GM18502 (cell line): ENCODE data around the gene DCUN1D2.
"Not testable (repeated sequence)": the region's sequence is repeated elsewhere in the genome, so short reads cannot be mapped to it uniquely, and the experiment has no call there.

Experiments used
- ATAC-seq: cut with Tn5 transposase; IDR thresholded peaks from one replicate; pipeline ENCODE4 v1.9.1; 2021; ENCODE audit warnings: mild to moderate bottlenecking; ENCODE audit not compliant: unreplicated experiment, poor library complexity

The DCUN1D2 gene

GRCh38 chr13:113450348-113450744 is 40.2 kb downstream of the DCUN1D2 start:
- ATAC-seq = not testable (repeated sequence)

GRCh38 chr13:113449693-113450347 is 40.7 kb downstream of the DCUN1D2 start:
- no peak for ATAC-seq

DNA sequence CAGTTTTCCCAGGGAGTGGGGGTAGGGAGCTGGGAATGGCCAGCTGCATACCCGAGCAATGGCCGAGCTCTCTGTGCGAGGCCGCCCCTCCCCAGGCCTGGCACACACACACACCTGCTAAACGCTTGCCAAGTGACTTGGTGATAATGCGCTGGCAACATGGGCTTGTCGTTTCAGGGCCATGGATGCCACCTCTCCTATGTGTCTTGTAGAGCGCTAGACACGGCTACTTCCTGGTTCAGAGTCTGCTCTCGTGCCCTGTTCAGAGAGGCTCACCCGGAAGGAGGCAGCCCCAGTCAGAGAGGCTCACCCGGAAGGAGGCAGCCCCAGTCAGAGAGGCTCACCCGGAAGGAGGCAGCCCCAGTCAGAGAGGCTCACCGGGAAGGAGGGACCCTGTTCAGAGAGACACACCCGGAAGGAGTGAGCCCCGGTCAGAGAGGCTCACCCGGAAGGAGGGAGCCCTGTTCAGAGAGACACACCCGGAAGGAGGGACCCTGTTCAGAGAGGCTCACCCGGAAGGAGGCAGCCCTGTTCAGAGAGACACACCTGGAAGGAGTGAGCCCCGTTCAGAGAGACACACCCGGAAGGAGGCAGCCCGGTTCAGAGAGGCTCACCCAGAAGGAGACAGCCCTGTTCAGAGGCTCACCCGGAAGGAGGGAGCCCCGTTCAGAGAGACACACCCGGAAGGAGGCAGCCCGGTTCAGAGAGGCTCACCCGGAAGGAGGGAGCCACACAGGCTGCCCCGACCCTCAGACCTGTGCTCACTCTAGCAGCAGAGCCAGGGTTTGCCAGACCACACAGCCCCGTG is 41.4 kb downstream of the DCUN1D2 start:
- ATAC-seq = peak; percentile 81

- ATAC-seq = peak; percentile 11
These were observed 42.0 kb downstream of the DCUN1D2 start for GRCh38 chr13:113448545-113448884.

DNA sequence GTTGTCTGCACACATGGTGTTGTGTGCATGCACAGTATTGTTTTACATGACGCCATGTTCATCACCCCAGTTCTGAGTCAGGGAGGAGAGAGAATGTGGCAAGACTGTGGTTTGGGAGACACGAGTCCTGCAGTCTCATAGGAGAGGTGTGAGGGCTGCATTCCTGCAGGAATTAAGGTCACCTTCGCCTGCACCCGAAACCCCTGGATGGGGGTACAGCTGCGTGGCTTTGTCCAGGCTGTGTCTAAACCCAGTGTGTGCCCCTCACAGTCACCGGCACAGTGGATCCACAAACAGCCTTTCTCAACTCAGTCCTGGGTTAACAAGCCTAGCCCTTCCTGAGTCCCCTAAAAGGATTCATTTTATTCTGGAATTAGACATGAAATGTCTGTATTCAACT is 42.9 kb downstream of the DCUN1D2 start:
- no peak for ATAC-seq

GRCh38 chr13:113446488-113446854 is 44.0 kb downstream of the DCUN1D2 start:
- ATAC-seq = no peak

DNA sequence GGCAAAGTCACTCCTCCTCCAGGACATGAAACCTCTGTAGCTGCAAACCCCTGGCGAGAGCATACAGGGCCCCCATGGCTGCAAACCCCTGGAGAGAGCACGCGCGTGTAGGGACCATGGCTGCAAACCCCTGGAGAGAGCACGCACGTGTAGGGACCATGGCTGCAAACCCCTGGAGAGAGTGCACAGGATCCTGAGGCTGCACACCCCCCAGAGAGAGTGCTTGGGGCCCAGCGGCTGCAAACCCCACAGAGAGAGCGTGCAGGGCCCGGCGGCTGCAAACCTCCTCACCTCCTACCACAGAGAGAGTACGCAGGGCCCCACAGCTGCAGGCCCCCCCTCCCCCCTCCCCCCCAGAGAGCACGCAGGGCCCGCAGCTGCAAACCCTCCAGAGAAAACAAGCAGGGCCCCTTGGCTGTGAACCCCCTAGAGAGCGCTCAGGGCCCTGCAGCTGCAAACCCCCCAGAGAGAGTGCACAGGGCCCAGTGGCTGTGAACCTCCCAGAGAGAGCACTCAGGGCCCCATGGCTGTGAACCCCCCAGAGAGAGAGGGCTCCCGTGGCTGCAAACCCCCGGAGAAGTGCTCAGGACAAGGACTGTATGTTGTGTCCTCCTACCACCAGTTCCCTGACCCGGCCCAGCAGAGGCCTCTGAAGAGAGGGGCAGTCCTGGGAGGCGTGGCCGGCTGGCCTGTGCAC is 44.6 kb downstream of the DCUN1D2 start:
- no peak for ATAC-seq

DNA sequence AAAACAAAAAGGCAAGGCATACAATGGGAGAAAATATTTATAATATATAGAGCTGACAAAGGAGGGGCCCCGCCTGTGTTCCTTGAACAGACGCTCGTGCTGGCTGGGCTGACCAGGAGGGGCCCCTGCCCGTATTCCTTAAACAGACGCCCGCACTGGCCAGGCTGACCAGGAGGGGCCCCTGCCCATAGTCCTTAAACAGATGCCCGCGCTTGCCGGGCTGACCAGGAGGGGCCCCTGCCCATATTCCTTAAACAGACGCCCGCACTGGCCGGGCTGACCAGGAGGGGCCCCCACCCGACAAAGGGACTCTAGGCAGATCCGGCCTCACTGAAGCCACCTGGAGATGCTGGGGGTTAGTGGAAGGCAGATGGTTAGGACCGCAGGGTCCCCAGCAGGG is 46.5 kb downstream of the DCUN1D2 start:
- ATAC-seq = no peak

DNA sequence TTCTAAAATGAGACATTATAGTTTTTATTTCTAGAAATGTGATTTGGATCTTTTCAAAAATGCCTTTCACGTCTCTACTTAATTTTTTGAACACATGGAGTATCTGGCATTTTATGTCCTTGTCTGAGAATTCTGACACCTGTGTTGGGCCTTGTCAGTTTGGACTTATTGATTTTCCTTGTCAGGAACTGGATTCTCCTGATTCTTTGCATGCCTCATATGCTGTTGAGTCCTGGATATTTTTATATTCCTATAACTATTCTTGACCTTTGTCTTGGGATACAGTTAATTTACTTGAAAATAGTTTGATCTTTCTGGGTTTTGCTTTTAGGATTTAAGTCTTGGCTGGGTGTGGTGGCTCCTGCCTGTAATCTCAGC is 47.5 kb downstream of the DCUN1D2 start:
- ATAC-seq = no peak

DNA sequence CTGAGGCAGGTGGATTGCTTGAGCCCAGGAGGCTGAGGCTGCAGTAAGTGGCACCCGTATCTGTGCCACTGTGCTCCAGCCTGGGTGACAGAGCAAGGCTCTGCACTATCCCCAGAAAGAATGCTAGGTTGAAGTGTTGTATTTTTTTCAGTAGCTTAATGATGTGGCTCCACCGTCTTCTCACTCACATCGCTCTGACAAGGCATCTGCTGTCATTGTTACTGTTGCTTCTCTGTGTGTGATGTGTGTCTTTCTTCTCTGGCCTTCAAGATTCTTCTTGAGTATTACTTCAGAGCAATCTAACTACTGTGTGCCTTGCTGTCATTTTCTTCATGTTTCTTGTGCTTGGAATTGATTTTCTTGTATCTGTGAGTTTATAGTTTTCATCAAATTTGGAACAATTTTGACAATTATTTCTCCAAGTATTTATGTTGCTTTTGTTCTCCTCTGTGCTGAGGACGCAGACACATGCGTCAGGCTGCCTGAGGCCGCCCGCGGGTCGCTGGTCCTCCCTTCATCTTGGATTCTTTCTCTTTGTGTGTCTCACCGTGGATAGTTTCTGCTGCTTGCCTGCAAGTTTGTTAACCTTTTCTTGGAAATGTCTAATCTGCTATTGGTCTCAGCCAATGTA is 48.0 kb downstream of the DCUN1D2 start:
- no peak for ATAC-seq

DNA sequence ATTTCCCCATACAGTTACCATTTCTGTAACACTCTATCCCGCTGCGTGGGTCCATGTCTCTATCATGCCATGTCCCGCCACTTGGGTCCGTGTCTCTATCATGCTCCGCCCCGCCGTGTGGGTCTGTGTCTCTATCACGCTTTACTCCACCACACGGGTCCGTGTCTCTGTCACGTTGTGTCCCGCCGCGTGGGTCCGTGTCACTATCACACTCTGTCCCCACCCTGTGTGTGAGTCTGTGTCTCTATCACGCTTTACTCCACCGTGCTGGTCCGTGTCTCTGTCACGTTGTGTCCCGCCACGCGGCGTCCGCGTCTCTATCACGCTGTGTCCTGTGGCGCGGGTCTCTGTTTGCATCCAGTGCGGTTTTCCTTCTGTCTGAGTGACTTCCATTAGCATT is 48.9 kb downstream of the DCUN1D2 start:
- ATAC-seq = no peak

DNA sequence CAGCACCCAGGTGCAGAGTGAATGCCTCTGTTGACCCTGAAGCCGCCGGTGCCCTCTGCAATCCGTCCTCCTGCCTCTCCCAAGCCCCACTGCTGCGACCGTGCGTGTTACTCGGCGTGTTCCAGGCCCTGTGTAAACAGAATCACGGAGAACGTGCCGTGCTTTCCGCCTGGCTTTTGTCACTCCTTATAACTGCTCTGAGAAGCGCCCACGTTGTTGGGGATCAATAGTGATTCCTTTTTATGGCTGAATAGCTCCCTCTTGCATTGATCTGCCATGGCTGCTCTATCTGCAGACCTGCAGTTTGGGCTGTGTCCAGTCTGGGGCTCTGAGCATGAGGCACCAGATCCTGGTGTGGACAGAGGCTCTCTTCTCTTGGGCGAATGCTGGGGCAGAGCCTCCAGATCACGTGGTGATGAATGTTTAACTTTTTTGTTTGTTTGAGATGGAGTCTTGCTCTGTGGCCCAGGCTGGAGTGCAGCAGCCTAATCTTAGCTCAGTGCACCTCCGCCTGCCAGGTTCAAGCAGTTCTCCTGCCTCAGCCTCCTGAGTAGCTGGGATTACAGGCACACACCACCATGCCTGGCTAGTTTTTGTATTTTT is 53.0 kb downstream of the DCUN1D2 start:
- ATAC-seq = no peak

DNA sequence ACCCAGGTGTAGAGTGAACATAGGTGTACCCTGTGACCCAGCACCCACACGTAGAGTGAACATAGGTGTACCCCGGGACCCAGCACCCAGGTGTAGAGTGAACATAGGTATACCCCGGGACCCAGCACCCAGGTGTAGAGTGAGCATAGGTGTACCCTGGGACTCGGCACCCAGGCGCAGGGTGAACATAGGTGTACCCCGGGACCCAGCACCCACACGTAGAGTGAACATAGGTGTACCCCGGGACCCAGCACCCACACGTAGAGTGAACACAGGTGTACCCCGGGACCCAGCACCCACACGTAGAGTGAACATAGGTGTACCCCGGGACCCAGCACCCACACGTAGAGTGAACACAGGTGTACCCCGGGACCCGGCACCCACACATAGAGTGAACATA is 53.6 kb downstream of the DCUN1D2 start:
- ATAC-seq = not testable (repeated sequence)

- ATAC-seq = not testable (repeated sequence)
These were observed 54.6 kb downstream of the DCUN1D2 start for GRCh38 chr13:113435907-113436306.

GRCh38 chr13:113433391-113433916 is 57.1 kb downstream of the DCUN1D2 start:
- no peak for ATAC-seq

- no peak for ATAC-seq
These were observed 57.8 kb downstream of the DCUN1D2 start for GRCh38 chr13:113432506-113433270.

DNA sequence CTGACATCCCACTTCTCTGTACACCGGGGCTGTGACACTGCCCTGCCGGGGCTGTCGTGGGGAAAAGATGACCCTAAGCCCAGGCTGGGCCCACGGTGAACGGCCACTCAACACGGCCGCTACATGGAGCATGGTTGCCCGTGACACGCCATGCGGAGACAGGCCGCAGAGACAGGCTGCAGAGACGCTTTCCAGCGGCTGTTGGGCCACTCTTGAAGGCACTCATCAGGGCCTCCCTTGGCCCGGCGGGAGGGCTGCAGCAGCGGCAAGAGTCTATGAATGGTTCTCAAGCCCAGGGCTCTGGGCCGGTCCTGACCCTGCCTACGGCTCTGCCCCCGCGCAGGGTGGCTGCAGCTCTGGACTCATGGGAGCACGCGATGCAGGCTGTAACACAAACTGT is 59.3 kb downstream of the DCUN1D2 start:
- no peak for ATAC-seq

DNA sequence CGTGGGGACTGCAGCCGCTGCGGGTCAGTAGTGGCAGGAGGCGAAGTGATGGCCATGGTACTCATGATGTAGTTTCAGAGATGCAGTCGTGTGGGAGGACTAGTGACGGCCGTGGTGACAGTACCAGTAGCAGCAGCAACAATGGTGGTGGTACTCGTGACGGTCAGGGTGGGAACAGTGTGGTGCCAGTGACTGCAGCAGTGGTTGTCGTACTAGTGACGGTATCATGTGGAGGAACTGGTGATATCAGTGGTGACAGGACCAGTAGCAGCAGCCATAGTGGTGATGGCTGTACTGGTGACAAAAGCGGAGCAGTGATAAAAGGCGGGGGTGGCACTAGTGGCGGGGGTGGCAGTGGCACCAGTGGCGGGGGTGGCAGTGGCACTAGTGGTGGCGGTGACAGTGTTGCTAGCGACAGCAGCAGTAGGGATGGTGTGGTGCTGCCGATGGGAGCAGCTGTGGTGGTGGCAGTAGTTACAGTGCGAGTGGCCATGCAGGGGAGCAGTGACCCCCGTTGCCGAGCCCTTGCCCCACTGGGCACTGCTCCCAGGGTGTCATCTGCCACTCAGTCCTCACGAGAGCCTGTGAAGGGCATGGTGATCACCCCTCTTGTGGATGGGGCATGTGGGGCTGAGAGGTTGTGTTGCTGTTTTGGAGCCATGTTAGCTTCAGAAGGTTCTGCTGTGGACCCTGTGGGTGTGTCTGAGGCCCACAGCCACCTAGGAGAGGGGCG is 60.0 kb downstream of the DCUN1D2 start:
- no peak for ATAC-seq

GRCh38 chr13:113429608-113429985 is 60.9 kb downstream of the DCUN1D2 start:
- no peak for ATAC-seq
